ENCODE data around the gene SKOR1. TPM values are rescaled to one million over a fixed set of nuclear protein-coding genes. Genes with fewer than 3 reads are reported as not detected.
A peak's percentile ranks its signal among the peaks of the same experiment; 100 is the strongest.

SKOR1 gene
- total RNA-seq, 4 donors from 2014 or later: 1.1 to 2.3 (median 1.5) TPM

DNA sequence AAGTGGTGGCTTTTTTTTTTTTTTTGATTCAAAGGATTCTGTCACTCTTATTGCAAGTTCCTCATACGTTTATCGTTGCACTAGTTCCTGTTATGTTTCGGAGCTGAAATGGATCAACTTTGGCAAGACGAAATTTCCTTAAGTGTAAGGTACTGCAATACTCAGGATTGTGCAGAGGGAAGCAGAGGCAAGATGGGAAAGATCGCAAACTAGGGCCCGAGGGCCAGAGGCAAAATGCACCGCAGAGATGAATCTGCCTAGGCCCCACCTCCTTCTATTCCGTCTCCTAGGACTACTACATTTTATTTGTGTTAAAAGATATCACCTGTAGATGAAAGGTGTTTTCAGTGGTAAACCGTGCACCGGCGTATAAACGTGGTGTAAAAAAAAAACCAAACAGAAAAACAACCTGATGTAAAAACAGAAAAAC lies 14.2 kb downstream of the SKOR1 start:
- no peaks in the 10 kb centered on the region for H3K36me3 ChIP-seq
- H3K27ac ChIP-seq: peak overlapping the region; percentile 97
- 2% methylated on average over 12 of the region's 12 CpGs for WGBS
- H3K4me3 ChIP-seq: peak overlapping the region; percentile 94
- TF ChIP-seq POLR2A (IDR thresholded peaks at IDR 0.05): no peak
- no peak for TF ChIP-seq EP300 (IDR thresholded peaks at IDR 0.05)
- TF ChIP-seq, protein P1, sequence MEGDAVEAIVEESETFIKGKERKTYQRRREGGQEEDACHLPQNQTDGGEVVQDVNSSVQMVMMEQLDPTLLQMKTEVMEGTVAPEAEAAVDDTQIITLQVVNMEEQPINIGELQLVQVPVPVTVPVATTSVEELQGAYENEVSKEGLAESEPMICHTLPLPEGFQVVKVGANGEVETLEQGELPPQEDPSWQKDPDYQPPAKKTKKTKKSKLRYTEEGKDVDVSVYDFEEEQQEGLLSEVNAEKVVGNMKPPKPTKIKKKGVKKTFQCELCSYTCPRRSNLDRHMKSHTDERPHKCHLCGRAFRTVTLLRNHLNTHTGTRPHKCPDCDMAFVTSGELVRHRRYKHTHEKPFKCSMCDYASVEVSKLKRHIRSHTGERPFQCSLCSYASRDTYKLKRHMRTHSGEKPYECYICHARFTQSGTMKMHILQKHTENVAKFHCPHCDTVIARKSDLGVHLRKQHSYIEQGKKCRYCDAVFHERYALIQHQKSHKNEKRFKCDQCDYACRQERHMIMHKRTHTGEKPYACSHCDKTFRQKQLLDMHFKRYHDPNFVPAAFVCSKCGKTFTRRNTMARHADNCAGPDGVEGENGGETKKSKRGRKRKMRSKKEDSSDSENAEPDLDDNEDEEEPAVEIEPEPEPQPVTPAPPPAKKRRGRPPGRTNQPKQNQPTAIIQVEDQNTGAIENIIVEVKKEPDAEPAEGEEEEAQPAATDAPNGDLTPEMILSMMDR (IDR thresholded peaks at IDR 0.05): no peak
- no peak for TF ChIP-seq POLR2AphosphoS5 (IDR thresholded peaks at IDR 0.05)
- H3K4me1 ChIP-seq: peaks cover 42% of the 10 kb centered on the region
- no peaks in the 10 kb centered on the region for H3K9me3 ChIP-seq
- peaks cover 16% of the 10 kb centered on the region for H3K27me3 ChIP-seq
- DNase-seq (ENCODE audit: low spot score in 2 of 2): no peak

DNA sequence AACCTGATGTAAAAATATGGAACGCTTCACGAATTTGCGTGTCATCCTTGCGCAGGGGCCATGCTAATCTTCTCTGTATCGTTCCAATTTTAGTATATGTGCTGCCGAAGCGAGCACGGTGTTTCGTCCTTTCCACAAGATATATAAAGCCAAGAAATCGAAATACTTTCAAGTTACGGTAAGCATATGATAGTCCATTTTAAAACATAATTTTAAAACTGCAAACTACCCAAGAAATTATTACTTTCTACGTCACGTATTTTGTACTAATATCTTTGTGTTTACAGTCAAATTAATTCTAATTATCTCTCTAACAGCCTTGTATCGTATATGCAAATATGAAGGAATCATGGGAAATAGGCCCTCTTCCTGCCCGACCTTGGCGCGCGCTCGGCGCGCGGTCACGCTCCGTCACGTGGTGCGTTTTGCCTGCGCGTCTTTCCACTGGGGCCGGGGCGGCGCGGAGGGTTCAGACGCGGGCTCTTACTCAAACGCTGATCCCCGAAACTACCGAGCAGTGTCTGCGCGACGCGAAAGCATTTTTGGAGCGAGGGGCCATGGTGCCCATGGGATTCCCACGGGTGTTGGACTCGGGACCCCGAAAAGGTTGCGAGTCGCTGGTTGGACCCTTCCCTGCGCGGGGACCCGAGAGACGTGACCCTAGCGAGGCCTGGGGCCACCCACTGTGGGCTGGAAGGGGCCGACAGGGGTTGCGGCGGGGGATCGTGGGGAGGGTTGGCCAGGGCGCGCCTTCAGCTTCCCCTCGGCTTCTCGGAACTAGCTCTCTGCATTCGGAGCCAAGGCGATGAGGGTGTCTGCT lies 14.8 kb downstream of the SKOR1 start, which contains the start of gene RNU6-1:
Gene RNU6-1 (minus strand): TSS at position 117 of the 820 bp plus-strand sequence.
- TF ChIP-seq POLR2AphosphoS5 (IDR thresholded peaks at IDR 0.05): peak in 2 of 3 donors; percentile 19 to 58
- TF ChIP-seq, protein P1 (IDR thresholded peaks at IDR 0.05): no peak
- peak; percentile 44 to 64 for TF ChIP-seq POLR2A (IDR thresholded peaks at IDR 0.05)
- H3K9me3 ChIP-seq: no peaks in the 10 kb centered on the region
- H3K27ac ChIP-seq: peak within 1 kb of the TSS; percentile 97
- WGBS: under 1% methylated on average over 35 of the region's 62 CpGs
- H3K4me3 ChIP-seq: peak within 1 kb of the TSS; percentile 94
- no peaks in the 10 kb centered on the region for H3K36me3 ChIP-seq
- H3K27me3 ChIP-seq: peaks cover 10% of the 10 kb centered on the region
- peaks cover 36% of the 10 kb centered on the region for H3K4me1 ChIP-seq
- DNase-seq (ENCODE audit: low spot score in 2 of 2): peak; percentile 96 to 97

DNA sequence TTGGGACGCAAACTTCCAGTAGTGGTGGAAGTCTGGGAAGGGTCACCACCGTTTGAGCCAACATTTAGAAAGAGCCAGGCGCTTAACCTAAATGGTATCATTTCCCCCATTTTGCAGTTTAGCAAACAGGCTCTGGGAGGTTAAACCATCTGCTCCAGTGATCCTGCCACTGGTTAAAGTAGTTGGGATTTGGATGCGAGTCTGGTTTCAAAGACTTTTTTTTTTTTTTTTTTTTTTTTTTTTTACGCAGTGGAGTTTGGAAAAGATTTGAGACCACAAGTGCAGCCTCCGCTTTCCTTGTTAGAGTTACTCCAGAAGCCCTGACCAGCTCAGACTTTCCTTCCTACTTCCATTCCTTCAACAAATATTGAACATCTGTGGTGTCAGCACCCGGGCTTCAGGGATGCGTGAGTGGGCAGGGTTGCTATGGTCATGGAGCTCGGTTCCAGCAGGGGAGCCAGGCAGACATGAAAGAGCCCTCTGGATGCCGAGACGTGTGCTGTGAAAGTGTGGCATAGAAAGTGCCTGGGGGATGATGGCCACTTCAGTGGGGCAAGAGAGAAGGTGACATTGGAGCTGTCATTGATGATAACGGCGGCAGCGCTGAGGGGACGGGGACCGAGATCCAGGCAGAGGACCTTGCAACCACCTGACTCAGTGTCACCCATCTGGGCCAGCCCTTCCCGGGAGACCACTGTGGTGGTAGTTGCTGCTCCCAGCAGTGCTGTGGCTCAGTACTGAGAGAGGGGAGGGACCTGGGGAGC lies 15.6 kb downstream of the SKOR1 start:
- Histone ChIP-seq H3K4me1 (peaks cover 28% of the 10 kb centered on the region), H3K27me3 (peaks cover 2% of the 10 kb centered on the region), H3K9me3 (no peaks in the 10 kb centered on the region), H3K4me3 (peak overlapping the region; percentile 94), H3K27ac (peak overlapping the region; percentile 97), H3K36me3 (no peaks in the 10 kb centered on the region)
- peak in 1 of 2 donors; percentile 77 for DNase-seq (ENCODE audit: low spot score in 2 of 2)
- 10% methylated on average over 16 of the region's 17 CpGs for WGBS
- TF ChIP-seq EP300 (IDR thresholded peaks at IDR 0.05) (no peak), POLR2A (IDR thresholded peaks at IDR 0.05) (no peak), POLR2AphosphoS5 (IDR thresholded peaks at IDR 0.05) (no peak)
- TF ChIP-seq, protein P1 (IDR thresholded peaks at IDR 0.05): no peak

DNA sequence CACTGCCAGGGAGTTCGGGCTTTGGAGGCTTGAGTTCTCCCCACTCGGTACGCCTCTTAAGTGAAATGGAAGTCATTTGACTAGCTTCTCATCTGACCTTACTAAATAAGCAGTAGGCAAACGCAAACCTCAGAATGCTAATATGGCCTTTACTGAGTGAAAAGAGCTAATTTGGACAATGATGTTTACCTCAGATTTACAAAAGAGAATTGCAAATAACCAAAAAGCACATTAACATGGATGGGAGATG lies 16.1 kb downstream of the SKOR1 start:
- Histone ChIP-seq H3K36me3 (no peaks in the 10 kb centered on the region), H3K9me3 (no peaks in the 10 kb centered on the region), H3K27me3 (no peaks in the 10 kb centered on the region), H3K27ac (peak overlapping the region; percentile 97), H3K4me3 (peak overlapping the region; percentile 94), H3K4me1 (peaks cover 23% of the 10 kb centered on the region)
- 37% methylated on average over 4 of the region's 4 CpGs for WGBS
- TF ChIP-seq POLR2A (IDR thresholded peaks at IDR 0.05): no peak
- TF ChIP-seq, protein P1 (IDR thresholded peaks at IDR 0.05): no peak
- no peak for TF ChIP-seq POLR2AphosphoS5 (IDR thresholded peaks at IDR 0.05)
- TF ChIP-seq EP300 (IDR thresholded peaks at IDR 0.05): no peak
- DNase-seq (ENCODE audit: low spot score in 2 of 2): no peak

DNA sequence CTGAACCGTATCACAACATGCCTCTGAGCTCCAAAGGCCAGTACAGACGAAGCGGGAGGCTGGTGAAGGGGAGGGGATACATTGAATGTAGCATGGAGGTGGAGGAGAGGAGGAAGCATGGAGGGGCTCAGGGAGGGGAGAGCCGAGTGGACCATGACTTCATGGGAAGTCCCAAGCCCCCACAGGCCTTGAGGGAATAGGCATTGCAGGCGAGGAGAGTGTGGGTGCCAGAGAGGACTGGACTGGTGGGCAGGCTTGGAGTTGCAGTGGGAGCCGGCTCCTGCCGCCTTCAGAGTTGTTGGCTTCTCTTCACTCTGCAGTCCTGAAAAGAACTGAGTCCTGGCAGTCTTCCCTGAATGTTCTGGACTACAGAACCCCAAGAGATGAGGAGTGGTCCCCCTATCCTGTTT lies 17.8 kb downstream of the SKOR1 start:
- Histone ChIP-seq H3K27ac (no peak overlapping the region), H3K9me3 (no peaks in the 10 kb centered on the region), H3K4me1 (peaks cover 23% of the 10 kb centered on the region), H3K4me3 (no peak overlapping the region), H3K27me3 (no peaks in the 10 kb centered on the region), H3K36me3 (no peaks in the 10 kb centered on the region)
- DNase-seq (ENCODE audit: low spot score in 2 of 2): no peak
- 82% methylated on average over 7 of the region's 7 CpGs for WGBS
- no peak for TF ChIP-seq POLR2A (IDR thresholded peaks at IDR 0.05)
- TF ChIP-seq, protein P1 (IDR thresholded peaks at IDR 0.05): no peak
- TF ChIP-seq EP300 (IDR thresholded peaks at IDR 0.05): no peak
- no peak for TF ChIP-seq POLR2AphosphoS5 (IDR thresholded peaks at IDR 0.05)

Data from suprapubic skin (tissue), 4 donors.